ENCODE measurements around the gene SLC22A1.
"Not testable (repeated sequence)": the region's sequence is repeated elsewhere in the genome, so short reads cannot be mapped to it uniquely, and the experiment has no call there.

Gene SLC22A1

GRCh38 chr6:160163912-160164311 is 42.3 kb downstream of the SLC22A1 start:
- Histone ChIP-seq H3K4me1 (ENCODE audit: control insufficient read depth in 1 of 2, insufficient read depth in 1 of 2, low read depth in 1 of 2, low read length in 1 of 2) (no peaks in the 10 kb centered on the region), H3K9me3 (no peaks in the 10 kb centered on the region), H3K27ac (no peak overlapping the region), H3K36me3 (no peaks in the 10 kb centered on the region), H3K4me3 (ENCODE audit: low read depth in 1 of 2, low read length in 1 of 2) (no peak overlapping the region), H3K27me3 (peaks cover 12% of the 10 kb centered on the region)
- no peak for TF ChIP-seq CTCF (IDR thresholded peaks at IDR 0.05)

GRCh38 chr6:160165928-160166327 is 44.3 kb downstream of the SLC22A1 start:
- not testable (repeated sequence) for H3K4me1 ChIP-seq (ENCODE audit: control insufficient read depth in 1 of 2, insufficient read depth in 1 of 2, low read depth in 1 of 2, low read length in 1 of 2); H3K4me3 ChIP-seq (ENCODE audit: low read depth in 1 of 2, low read length in 1 of 2); H3K27ac ChIP-seq; H3K36me3 ChIP-seq; H3K9me3 ChIP-seq
- H3K27me3 ChIP-seq, result peaks cover 12% of the 10 kb centered on the region

GRCh38 chr6:160167604-160168399 is 46.2 kb downstream of the SLC22A1 start:
- Histone ChIP-seq H3K27me3 (peaks cover 7% of the 10 kb centered on the region), H3K4me1 (ENCODE audit: control insufficient read depth in 1 of 2, insufficient read depth in 1 of 2, low read depth in 1 of 2, low read length in 1 of 2) (no peaks in the 10 kb centered on the region), H3K9me3 (no peaks in the 10 kb centered on the region), H3K36me3 (no peaks in the 10 kb centered on the region), H3K4me3 (ENCODE audit: low read depth in 1 of 2, low read length in 1 of 2) (no peak overlapping the region), H3K27ac (no peak overlapping the region)
- TF ChIP-seq CTCF (IDR thresholded peaks at IDR 0.05), result no peak

- H3K36me3 ChIP-seq, result no peaks in the 10 kb centered on the region
- no peak overlapping the region for H3K27ac ChIP-seq
- no peak for TF ChIP-seq CTCF (IDR thresholded peaks at IDR 0.05)
- H3K4me1 ChIP-seq (ENCODE audit: control insufficient read depth in 1 of 2, insufficient read depth in 1 of 2, low read depth in 1 of 2, low read length in 1 of 2), result no peaks in the 10 kb centered on the region
- H3K4me3 ChIP-seq (ENCODE audit: low read depth in 1 of 2, low read length in 1 of 2), result no peak overlapping the region
- H3K9me3 ChIP-seq, result no peaks in the 10 kb centered on the region
- peaks cover 8% of the 10 kb centered on the region for H3K27me3 ChIP-seq
Observed at GRCh38 chr6:160170018-160170680, 48.5 kb downstream of the SLC22A1 start.

GRCh38 chr6:160172704-160173103 is 51.1 kb downstream of the SLC22A1 start:
- no peak for TF ChIP-seq CTCF (IDR thresholded peaks at IDR 0.05)
- Histone ChIP-seq H3K27ac (no peak overlapping the region), H3K4me1 (ENCODE audit: control insufficient read depth in 1 of 2, insufficient read depth in 1 of 2, low read depth in 1 of 2, low read length in 1 of 2) (no peaks in the 10 kb centered on the region), H3K4me3 (ENCODE audit: low read depth in 1 of 2, low read length in 1 of 2) (no peak overlapping the region), H3K36me3 (no peaks in the 10 kb centered on the region), H3K9me3 (no peaks in the 10 kb centered on the region), H3K27me3 (peaks cover 8% of the 10 kb centered on the region)

Measured in neutrophil (primary cell).